CD1c-positive myeloid dendritic cell (primary cell): ENCODE measurements around the gene FUT7.

ENCODE experiments used
- DNase-seq: peaks from one replicate; pipeline ENCODE4 v3.0.0-alpha.2; 2016; ENCODE audit errors: extremely low spot score

Gene FUT7

GRCh38 chr9:137049544-137050449 lies 17.9 kb upstream of the FUT7 start:
- DNase-seq = peak; percentile 59

GRCh38 chr9:137048655-137049543 lies 17.0 kb upstream of the FUT7 start:
- no peak for DNase-seq

GRCh38 chr9:137046088-137046787 lies 14.3 kb upstream of the FUT7 start, which contains the start of gene NPDC1:
NPDC1 (minus strand) TSS chr9:137046177; CDS start chr9:137045989, 188 bp downstream.
- DNase-seq = peak; percentile 82

GRCh38 chr9:137045294-137046087 lies 13.6 kb upstream of the FUT7 start:
- DNase-seq = no peak

GRCh38 chr9:137044502-137045177 lies 12.8 kb upstream of the FUT7 start:
- peak; percentile 16 for DNase-seq

GRCh38 chr9:137044037-137044436 lies 12.1 kb upstream of the FUT7 start:
- DNase-seq = no peak

- DNase-seq = no peak
Observed at GRCh38 chr9:137042751-137043727, 11.2 kb upstream of the FUT7 start.

GRCh38 chr9:137041124-137041523 lies 9.2 kb upstream of the FUT7 start:
- DNase-seq = no peak

GRCh38 chr9:137040568-137040967 lies 8.7 kb upstream of the FUT7 start:
- DNase-seq = no peak

GRCh38 chr9:137039611-137040366 lies 7.9 kb upstream of the FUT7 start:
- DNase-seq = no peak

GRCh38 chr9:137038916-137039315 lies 7.0 kb upstream of the FUT7 start:
- no peak for DNase-seq

- no peak for DNase-seq
Observed at GRCh38 chr9:137037483-137037882, 5.6 kb upstream of the FUT7 start.

- no peak for DNase-seq
Observed at GRCh38 chr9:137037035-137037434, 5.1 kb upstream of the FUT7 start.

GRCh38 chr9:137035937-137036336 lies 4.0 kb upstream of the FUT7 start:
- no peak for DNase-seq

- no peak for DNase-seq
Observed at GRCh38 chr9:137035507-137035834, 3.6 kb upstream of the FUT7 start.

- peak; percentile 90 for DNase-seq
Observed at GRCh38 chr9:137034709-137035506, 3.0 kb upstream of the FUT7 start.

GRCh38 chr9:137034039-137034708 lies 2.3 kb upstream of the FUT7 start:
- DNase-seq = peak; percentile 53
